Activated B cell treated with CpG ODN at 0.5 μM for 24 hours (primary cell): ENCODE results near the gene MICALL2. TPM values are rescaled to one million over a fixed set of nuclear protein-coding genes. Genes with fewer than 3 reads are reported as not detected.

Experiments used
- ATAC-seq: fragments of 200-7000 bp; cut with Tn5 transposase; one replicate; pipeline ENCODE4 v1.10.0; 2021; ENCODE audit warnings: low read depth, mild to moderate bottlenecking, moderate library complexity
- CTCF ChIA-PET: fragments of 350-600 bp; sonication (Branson Sonifier 250); formaldehyde crosslinking; loops from one replicate; lab custom pipeline; 2021; ENCODE audit warnings: antibody characterized with exemption; lab: Charles Lee
- POLR2A ChIA-PET: fragments of 350-600 bp; sonication (Branson Sonifier 250); formaldehyde crosslinking; loops from one replicate; lab custom pipeline; 2021; ENCODE audit warnings: antibody characterized with exemption; lab: Charles Lee
- DNase-seq: peaks from one replicate; pipeline ENCODE4 v3.0.0; 2022
- H3K27ac Mint-ChIP-seq: one replicate; pipeline ENCODE4 v1.8.0; 2020; ENCODE audit warnings: mixed read lengths
- H3K27me3 Mint-ChIP-seq: one replicate; pipeline ENCODE4 v1.8.0; 2021; ENCODE audit warnings: mixed read lengths
- H3K36me3 Mint-ChIP-seq: one replicate; pipeline ENCODE4 v1.8.0; 2021; ENCODE audit warnings: low read depth, mixed read lengths
- H3K4me1 Mint-ChIP-seq: one replicate; pipeline ENCODE4 v1.8.0; 2021; ENCODE audit warnings: mixed read lengths
- H3K4me3 Mint-ChIP-seq: one replicate; pipeline ENCODE4 v1.8.0; 2020; ENCODE audit warnings: mild to moderate bottlenecking, mixed read lengths
- H3K9me3 Mint-ChIP-seq: one replicate; pipeline ENCODE4 v1.8.0; 2020; ENCODE audit warnings: mixed read lengths
- CTCF ChIP-seq: fragments of 200-600 bp; IDR thresholded peaks from one replicate; pipeline ENCODE4 v1.8.0; 2022; ENCODE audit warnings: antibody characterized with exemption, mild to moderate bottlenecking
- intact Hi-C: fragments of 100-400 bp; cut with micrococcal nuclease; formaldehyde crosslinking; loops from one replicate; pipeline ENCODE4 v1.15.1; 2024
- total RNA-seq: library from RNA; stranded (reverse); gene quantifications from 2 replicates; pipeline ENCODE4 v1.2.3, GENCODE V29; 2022

MICALL2 gene
- total RNA-seq, 1 donor from 2014 or later, result 0.55 TPM

GRCh38 chr7:1503390-1503789 is 44.1 kb upstream of the MICALL2 start:
- no peak for DNase-seq
- Mint-ChIP-seq H3K9me3 (no peaks in the 10 kb centered on the region), H3K27me3 (no peaks in the 10 kb centered on the region), H3K4me3 (peak overlapping the region; percentile 84), H3K36me3 (peaks cover 33% of the 10 kb centered on the region), H3K27ac (no peak overlapping the region), H3K4me1 (peaks cover 52% of the 10 kb centered on the region)
- ChIA-PET POLR2A (interaction anchor here (0.6 to 4.1 kb wide), 3 partner anchors 10 to 64 kb away, joined by 3 to 31 read pairs (median 8); no protein-coding TSS in a partner anchor), CTCF (no interaction called here)
- no peak for ATAC-seq
- TF ChIP-seq CTCF, result no peak
- intact Hi-C loops, result loop anchor here (5.0 kb wide), 1 partner anchor 44 kb away; no protein-coding TSS in a partner anchor

- CTCF ChIA-PET, result no interaction called here
- Mint-ChIP-seq H3K27ac (no peak overlapping the region), H3K36me3 (peaks cover 39% of the 10 kb centered on the region), H3K4me1 (peaks cover 50% of the 10 kb centered on the region), H3K27me3 (no peaks in the 10 kb centered on the region), H3K9me3 (no peaks in the 10 kb centered on the region), H3K4me3 (peak overlapping the region; percentile 84)
- DNase-seq (no peak), ATAC-seq (no peak)
- intact Hi-C loops, result loop anchor here (5.0 kb wide), 1 partner anchor 44 kb away; no protein-coding TSS in a partner anchor
- TF ChIP-seq CTCF, result no peak
- POLR2A ChIA-PET, result interaction anchor here (1.8 kb wide), 1 partner anchor 10 kb away, joined by 8 read pairs; no protein-coding TSS in a partner anchor
Observed at GRCh38 chr7:1502845-1503244, 43.6 kb upstream of the MICALL2 start.

DNA sequence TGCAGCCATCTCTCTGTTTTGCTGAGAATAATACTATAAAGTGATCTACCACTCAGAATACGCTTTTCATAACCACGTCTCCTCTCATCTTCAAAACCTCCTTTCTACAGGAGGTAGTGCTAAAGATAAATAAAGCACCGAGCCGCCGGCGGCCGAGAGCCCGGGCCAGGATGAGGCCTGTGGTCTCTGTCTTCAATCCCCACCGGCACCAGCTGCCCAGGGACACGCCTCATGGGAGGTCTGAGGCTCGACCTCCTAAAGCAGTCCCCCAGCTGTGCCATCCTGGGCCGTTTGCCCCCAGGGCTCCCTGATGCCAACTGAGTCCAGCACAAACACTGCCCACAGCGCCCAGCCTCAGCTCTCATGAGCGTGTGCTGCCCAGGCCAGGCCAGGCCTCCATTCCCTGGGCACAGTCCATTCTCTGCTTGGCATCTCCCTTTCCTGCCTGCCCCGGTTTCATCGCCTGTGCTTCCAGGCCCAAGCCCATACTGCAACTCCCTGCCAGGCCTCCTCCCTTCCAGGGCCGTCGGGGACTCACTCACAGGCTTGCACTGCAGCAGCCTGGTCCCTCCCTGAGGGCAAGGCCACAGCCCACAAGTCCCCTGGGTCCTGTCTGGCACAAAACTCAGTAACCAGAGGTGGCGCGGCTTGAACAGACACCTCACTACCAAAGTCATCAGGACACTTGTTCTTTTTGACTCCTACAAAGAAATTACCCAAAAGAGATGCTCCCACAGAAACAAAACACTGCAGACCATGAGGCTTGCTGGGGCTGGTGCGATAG is 42.4 kb upstream of the MICALL2 start:
- no peak for DNase-seq
- Mint-ChIP-seq H3K9me3 (no peaks in the 10 kb centered on the region), H3K27ac (no peak overlapping the region), H3K4me1 (peaks cover 40% of the 10 kb centered on the region), H3K27me3 (no peaks in the 10 kb centered on the region), H3K4me3 (peak overlapping the region; percentile 84), H3K36me3 (peaks cover 50% of the 10 kb centered on the region)
- CTCF ChIA-PET, result no interaction called here
- POLR2A ChIA-PET, result interaction anchor here (0.5 kb wide), 1 partner anchor 11 kb away, joined by 3 read pairs; no protein-coding TSS in a partner anchor
- intact Hi-C loops, result loop anchor here (5.0 kb wide), 1 partner anchor 46 kb away; no protein-coding TSS in a partner anchor
- TF ChIP-seq CTCF, result no peak
- ATAC-seq, result no peak

DNA sequence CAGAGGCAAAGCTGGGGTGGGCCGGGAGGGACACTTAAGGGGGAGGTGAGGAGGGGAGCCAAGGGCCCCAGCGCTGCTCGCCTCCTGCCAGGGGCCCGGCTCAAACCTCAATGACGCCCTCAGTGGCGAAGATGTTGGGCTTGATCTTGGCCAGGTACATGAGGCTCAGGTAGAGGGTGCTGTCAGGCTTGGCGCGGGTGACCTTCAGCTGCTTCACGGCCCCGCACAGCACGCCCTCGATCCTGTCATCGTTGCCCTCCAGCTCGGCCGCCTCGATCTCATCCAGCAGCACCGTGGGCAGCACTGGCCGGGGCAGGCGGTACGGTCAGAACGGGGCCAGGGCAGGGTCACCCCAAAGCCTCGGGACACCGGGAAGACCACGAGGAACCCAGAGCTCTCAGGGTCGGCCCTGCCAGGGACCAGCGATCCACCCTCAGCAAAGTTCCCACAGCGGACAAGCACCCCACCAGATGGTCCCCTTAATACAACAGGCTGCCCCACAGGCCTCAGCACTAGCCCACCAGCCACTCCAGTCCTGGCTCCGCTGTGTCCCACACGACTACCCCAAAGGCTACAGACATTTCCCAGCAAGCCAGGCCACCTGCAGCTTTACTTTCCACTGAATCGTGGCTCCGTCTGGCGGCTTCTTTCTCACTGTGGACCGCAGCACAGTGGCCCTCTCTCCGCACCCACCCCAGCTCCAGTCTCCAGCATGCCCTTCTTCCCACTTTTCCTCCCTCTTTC is 41.0 kb upstream of the MICALL2 start:
- CTCF ChIA-PET, result no interaction called here
- DNase-seq (no peak), ATAC-seq (no peak)
- Mint-ChIP-seq H3K9me3 (no peaks in the 10 kb centered on the region), H3K4me3 (peak overlapping the region; percentile 20), H3K36me3 (peaks cover 60% of the 10 kb centered on the region), H3K27me3 (no peaks in the 10 kb centered on the region), H3K4me1 (peaks cover 31% of the 10 kb centered on the region), H3K27ac (no peak overlapping the region)
- TF ChIP-seq CTCF, result no peak
- intact Hi-C loops, result loop anchor here (5.0 kb wide), 1 partner anchor 47 kb away; no protein-coding TSS in a partner anchor
- POLR2A ChIA-PET, result no interaction called here
